ENCODE data around the gene KRTAP12-2.

The KRTAP12-2 gene

GRCh38 chr21:44708213-44708865 is 41.6 kb upstream of the KRTAP12-2 start:
- DNase-seq = no peak
- H3K4me3 ChIP-seq (ENCODE audit: low read depth, low read length) = no peak overlapping the region
- H3K36me3 ChIP-seq (replicated peaks) = no peaks in the 10 kb centered on the region
- H3K27me3 ChIP-seq (replicated peaks) = peaks cover 88% of the 10 kb centered on the region
- no peak overlapping the region for H3K27ac ChIP-seq
- no peak for TF ChIP-seq CTCF (IDR thresholded peaks at IDR 0.05; ENCODE audit: low read depth, low read length, missing control alignments)
- in situ Hi-C loops (cut with HindIII; ENCODE audit: low pct_ligation_motif_present, low sequenced_read_pairs) = no loop called here

- no peak for DNase-seq
- H3K27ac ChIP-seq = no peak overlapping the region
- peaks cover 85% of the 10 kb centered on the region for H3K27me3 ChIP-seq (replicated peaks)
- no peak overlapping the region for H3K4me3 ChIP-seq (ENCODE audit: low read depth, low read length)
- in situ Hi-C loops (cut with HindIII; ENCODE audit: low pct_ligation_motif_present, low sequenced_read_pairs) = no loop called here
- no peak for TF ChIP-seq CTCF (IDR thresholded peaks at IDR 0.05; ENCODE audit: low read depth, low read length, missing control alignments)
- H3K36me3 ChIP-seq (replicated peaks) = no peaks in the 10 kb centered on the region
These were observed 40.2 kb upstream of the KRTAP12-2 start for GRCh38 chr21:44706706-44707581.

GRCh38 chr21:44706026-44706705 is 39.4 kb upstream of the KRTAP12-2 start:
- Histone ChIP-seq H3K4me3 (ENCODE audit: low read depth, low read length) (no peak overlapping the region), H3K27ac (no peak overlapping the region), H3K27me3 (replicated peaks) (peaks cover 84% of the 10 kb centered on the region), H3K36me3 (replicated peaks) (no peaks in the 10 kb centered on the region)
- DNase-seq = no peak
- in situ Hi-C loops (cut with HindIII; ENCODE audit: low pct_ligation_motif_present, low sequenced_read_pairs) = no loop called here
- no peak for TF ChIP-seq CTCF (IDR thresholded peaks at IDR 0.05; ENCODE audit: low read depth, low read length, missing control alignments)

GRCh38 chr21:44704636-44705001 is 37.9 kb upstream of the KRTAP12-2 start:
- in situ Hi-C loops (cut with HindIII; ENCODE audit: low pct_ligation_motif_present, low sequenced_read_pairs) = no loop called here
- TF ChIP-seq CTCF (IDR thresholded peaks at IDR 0.05; ENCODE audit: low read depth, low read length, missing control alignments) = no peak
- DNase-seq = no peak
- Histone ChIP-seq H3K27me3 (replicated peaks) (peaks cover 86% of the 10 kb centered on the region), H3K27ac (no peak overlapping the region), H3K36me3 (replicated peaks) (no peaks in the 10 kb centered on the region), H3K4me3 (ENCODE audit: low read depth, low read length) (no peak overlapping the region)

- H3K36me3 ChIP-seq (replicated peaks) = no peaks in the 10 kb centered on the region
- in situ Hi-C loops (cut with HindIII; ENCODE audit: low pct_ligation_motif_present, low sequenced_read_pairs) = no loop called here
- no peak overlapping the region for H3K27ac ChIP-seq
- TF ChIP-seq CTCF (IDR thresholded peaks at IDR 0.05; ENCODE audit: low read depth, low read length, missing control alignments) = no peak
- DNase-seq = no peak
- H3K27me3 ChIP-seq (replicated peaks) = peaks cover 83% of the 10 kb centered on the region
- H3K4me3 ChIP-seq (ENCODE audit: low read depth, low read length) = no peak overlapping the region
These were observed 37.3 kb upstream of the KRTAP12-2 start for GRCh38 chr21:44703731-44704635.

All from brain microvascular endothelial cell (primary cell).